HG02623 (cell line): ENCODE data around the gene MRPL1.
A peak's percentile ranks its signal among the peaks of the same experiment; 100 is the strongest.

Source experiments
- ATAC-seq: cut with Tn5 transposase; IDR thresholded peaks from one replicate; pipeline ENCODE4 v1.9.1; 2021; ENCODE audit warnings: moderate library complexity; ENCODE audit not compliant: unreplicated experiment

MRPL1 gene

DNA sequence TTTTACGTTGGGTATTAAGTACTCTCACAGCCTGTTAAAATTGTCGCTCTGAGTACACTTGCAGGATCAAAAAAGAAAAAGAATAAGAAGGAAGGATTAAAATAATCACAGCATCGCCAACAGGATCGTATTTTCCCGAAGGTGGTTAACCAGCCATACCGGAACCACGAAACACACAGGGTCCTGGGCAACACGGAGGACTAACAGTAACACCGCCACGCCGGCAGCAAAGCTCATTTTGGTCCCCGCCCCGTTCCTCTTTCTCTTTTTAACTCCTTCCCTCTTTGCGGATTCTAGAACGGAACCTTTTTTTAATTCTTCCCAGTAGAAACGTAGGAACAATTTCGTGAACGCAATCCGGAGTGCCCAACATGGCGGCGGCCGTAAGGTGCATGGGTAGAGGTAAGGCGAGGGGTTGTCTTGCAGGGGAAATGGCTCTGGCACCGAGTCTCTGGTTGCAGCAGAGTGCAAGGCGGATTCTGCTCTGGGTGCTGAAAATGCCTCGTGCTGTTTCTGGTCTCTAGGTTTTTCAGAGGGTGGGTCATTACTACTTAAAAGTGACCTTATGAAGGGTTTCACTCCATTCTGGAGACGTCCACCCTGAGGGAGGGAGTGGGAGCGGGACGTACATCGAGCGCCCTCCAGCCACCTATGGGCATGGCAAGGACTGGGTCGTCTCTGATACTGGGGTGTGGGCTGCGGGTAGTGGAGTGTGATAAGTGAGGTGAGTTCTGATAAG lies at the start of gene MRPL1:
MRPL1 (plus strand) TSS at position 353 of the 739 bp plus-strand sequence; CDS start at position 372, 19 bp downstream.
- peak; percentile 79 for ATAC-seq

DNA sequence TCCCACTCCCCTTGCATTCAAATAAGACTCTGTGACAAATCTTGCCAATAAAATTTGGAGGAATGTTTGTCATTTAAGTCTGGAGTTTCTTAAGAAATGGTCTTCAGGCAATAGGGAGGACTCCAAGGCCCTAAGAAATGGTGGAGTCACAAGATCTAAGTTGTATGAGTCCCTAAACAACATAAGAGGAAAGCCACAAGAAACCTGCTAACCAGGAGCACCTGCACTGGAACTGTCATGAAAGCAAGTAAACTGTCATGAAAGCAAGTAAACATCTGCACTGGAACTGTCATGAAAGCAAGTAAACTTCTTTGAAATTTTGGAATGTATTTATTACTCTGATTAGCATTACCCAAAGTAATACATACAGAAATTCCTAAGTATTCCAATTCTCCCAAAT lies 47.0 kb upstream of the MRPL1 start:
- ATAC-seq, result no peak

- no peak for ATAC-seq
These were observed 46.1 kb upstream of the MRPL1 start for GRCh38 chr4:77816546-77816945.

DNA sequence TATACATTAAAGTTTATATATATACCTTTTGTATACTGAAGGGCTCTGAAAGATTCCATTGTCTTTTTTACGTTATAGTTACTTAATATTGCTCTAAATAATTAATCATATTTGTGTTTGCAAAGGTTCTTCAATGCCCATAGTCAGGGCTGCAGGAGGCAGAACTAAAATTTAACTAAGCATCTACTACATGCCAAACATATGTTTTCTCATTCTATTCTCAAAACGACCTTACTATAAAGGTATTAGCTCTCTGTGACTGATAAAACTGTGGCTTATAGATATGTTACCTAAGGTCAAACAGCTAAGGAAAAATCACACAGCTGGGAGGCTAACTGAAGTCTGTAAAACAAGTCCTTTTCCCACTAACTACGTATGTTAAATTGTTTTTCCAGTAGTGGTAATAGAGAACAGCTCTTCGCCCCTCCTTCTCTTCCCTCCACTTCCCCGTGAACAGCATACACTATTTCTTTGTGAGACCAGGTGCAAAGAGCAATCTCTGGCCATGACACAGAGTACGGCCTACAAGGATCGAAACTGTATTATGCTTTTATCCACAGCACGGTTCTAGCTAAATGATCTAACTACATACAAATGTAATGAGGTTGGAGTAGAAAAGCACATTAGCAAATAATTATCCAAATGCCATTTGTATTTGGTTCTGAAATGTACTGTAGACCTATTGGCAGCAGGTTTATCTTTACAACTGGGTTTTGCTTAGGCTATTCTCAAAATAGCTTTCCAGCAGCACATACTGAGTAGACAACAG lies 45.1 kb upstream of the MRPL1 start:
- no peak for ATAC-seq

DNA sequence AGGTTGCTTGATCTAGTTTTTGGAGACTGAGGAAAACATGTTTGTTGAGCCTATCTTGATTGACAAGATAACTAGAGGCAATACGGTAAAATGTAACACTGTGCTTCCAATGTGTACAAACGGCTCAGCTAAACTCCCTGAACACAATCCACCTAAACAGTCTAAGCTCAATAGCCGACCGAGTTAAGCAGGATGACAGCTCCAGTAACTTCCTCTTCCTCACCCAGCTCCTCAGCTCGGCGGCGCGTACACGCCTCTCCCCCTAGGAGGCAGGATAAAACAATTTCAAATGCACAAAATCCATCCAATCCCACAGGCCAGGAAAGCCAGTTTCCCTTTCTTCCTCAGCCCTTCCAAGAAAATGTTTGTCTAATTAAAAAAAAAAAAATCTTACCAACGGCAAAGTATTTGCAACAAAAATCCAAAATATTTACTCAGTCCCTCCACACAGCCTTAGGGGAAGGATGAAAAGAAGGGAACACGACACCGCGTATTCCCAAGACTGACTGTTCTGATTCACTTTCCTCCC lies 44.5 kb upstream of the MRPL1 start:
- ATAC-seq, result peak; percentile 18

DNA sequence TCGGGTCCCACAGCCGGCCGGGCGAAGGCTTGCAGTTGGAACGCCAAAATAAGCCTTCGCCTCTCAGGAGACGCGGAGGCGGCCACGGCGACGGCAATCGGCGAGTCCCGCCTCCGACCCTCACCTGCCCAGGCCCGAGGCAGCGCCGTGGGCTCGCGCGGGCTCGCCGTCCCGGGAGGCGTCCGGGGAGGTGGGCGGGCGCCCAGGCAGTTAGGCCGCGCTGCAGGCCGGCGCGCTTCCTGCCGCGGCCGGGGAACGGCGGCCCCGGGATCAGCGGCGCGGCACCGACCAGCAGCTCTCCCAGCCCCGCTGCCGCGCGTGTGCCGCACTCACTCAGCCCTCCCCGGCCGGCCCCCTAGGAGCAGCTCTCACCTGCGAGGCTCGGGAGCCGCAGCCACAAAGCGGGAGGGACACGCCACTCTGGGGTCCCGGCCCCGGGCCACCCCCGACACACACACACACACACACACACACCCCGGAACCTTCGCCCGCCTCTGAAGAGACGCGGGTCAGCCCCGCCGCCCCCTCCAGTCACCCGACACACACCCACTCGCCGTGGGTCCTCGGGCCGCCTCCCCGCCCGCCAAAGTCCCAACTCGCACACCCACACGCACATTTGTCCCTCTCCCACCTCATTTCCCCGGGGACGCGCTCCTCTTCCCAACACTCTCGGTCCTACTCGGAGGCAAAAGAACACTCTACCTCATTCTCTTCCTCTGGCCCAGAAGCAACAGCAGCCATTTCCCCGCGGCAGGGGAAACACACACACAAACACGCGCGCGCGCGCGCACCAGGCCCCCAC lies 43.8 kb upstream of the MRPL1 start, which contains the start of gene CNOT6L:
CNOT6L (minus strand) TSS at position 767 of the 802 bp plus-strand sequence; CDS start at position 707, 60 bp downstream.
- ATAC-seq, result peak; percentile 25

- peak; percentile 10 for ATAC-seq
These were observed 43.2 kb upstream of the MRPL1 start for GRCh38 chr4:77819404-77819842.

GRCh38 chr4:77819843-77820648 lies 42.6 kb upstream of the MRPL1 start:
- peak; percentile 73 for ATAC-seq

- ATAC-seq, result no peak
These were observed 41.7 kb upstream of the MRPL1 start for GRCh38 chr4:77820649-77821561.

GRCh38 chr4:77821775-77822174 lies 40.9 kb upstream of the MRPL1 start:
- ATAC-seq, result no peak

DNA sequence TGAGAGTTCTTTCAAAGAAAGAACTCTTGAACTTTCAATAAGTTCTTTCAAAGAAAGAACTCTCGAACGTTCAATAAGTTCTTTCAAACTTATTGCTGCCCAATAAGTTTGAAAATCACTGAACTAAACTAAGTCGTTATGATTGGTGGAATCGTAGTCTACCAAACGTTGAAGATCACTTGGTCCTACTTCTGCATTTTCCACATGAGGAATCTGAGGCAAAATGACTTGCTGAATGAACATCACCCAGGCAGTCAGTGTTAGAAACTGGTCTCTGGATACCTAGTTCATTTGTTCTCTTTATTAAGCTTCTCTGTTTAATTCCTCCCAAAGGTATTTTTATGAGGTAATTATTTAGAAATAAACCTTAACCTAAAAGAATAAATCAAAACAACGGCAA lies 36.4 kb upstream of the MRPL1 start:
- no peak for ATAC-seq

- ATAC-seq, result peak; percentile 62
These were observed 35.3 kb upstream of the MRPL1 start for GRCh38 chr4:77827343-77827742.

GRCh38 chr4:77833126-77833724 lies 29.4 kb upstream of the MRPL1 start:
- ATAC-seq, result no peak

GRCh38 chr4:77834403-77834802 lies 28.2 kb upstream of the MRPL1 start:
- no peak for ATAC-seq

- ATAC-seq, result no peak
These were observed 19.0 kb upstream of the MRPL1 start for GRCh38 chr4:77843628-77844027.

- ATAC-seq, result no peak
These were observed 18.3 kb upstream of the MRPL1 start for GRCh38 chr4:77844363-77844762.

DNA sequence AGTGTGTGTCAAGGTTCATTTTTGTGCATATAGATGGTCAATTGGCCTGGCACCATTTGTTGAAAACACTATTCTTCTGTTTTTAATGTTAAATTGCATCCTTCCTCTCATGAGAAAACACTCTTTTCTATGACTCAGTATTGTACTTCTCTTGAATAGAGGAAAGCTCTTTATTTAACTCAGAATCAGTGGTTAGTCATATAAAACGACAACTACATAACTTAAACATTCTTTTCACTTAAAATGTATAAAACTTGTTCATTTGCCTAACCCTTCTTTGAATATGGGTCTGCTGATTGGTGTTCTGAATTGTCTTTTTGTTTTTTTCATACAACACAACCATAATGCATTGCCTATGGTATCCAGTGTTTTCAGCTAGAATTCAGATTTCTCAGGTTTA lies 17.2 kb upstream of the MRPL1 start:
- no peak for ATAC-seq

GRCh38 chr4:77845929-77846328 lies 16.7 kb upstream of the MRPL1 start:
- no peak for ATAC-seq

DNA sequence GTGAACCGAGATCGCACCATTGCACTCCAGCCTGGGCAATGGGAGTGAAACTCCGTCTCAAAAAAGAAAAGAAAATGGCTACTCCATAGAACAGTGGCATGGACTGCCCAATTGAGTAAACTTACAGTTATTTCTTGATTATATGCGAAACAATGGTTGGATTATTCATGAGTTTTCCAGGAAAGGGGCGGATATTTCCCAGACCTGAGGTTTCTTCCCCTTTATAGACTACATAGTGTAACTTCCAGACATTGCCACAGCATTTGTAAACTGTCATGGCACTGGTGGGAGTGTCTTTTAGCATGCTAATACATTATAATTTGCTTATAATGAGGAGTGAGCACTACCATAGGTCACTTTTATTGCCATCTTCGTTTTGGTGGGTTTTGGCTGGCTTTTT lies 14.1 kb upstream of the MRPL1 start:
- ATAC-seq, result no peak
